GM18520 (cell line): ENCODE results near the gene EML1.
"Not testable (repeated sequence)": the region's sequence is repeated elsewhere in the genome, so short reads cannot be mapped to it uniquely, and the experiment has no call there.

Experiments
- ATAC-seq: cut with Tn5 transposase; IDR thresholded peaks from one replicate; pipeline ENCODE4 v1.9.1; 2021; ENCODE audit not compliant: unreplicated experiment

EML1 gene

DNA sequence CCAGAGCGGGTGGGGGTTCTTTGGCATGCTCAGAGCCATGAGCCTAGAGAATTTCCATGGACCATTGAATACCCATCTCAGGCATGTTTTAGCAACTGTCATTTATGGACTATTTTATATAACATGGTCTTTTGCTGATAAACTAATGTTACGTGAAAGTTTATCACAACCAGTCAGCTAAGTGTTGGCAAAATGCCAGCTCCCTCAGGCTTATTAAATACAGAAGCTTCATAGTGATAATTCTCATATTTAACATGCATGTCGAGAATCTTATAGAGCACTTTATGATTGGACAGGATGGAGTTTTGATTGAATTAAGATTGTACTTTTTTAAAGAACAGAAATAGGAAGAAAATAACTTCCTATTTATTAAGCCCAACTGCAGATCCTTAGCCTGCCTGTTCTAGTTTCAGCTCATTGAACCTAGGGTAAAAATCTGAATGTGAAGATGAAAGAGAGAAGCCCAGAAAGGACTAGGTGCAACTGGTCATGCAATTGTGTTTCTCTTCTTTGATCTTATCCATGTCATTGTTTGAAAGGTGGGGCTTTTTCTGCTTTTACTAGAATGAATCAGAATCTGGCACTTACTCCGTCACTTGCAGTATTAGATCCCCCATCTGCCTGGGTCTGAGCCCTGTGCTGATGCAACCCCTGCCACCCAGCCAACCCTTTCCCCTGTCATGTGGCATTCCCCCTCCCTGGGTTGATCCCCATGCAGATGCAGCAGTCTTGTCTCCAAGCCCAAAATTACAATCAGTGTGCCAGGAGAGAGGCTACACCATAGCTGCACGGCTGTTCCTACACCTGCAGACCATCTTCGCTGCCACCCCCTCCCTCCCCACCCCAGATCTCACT lies 137.4 kb downstream of the EML1 start:
- ATAC-seq, result peak; percentile 81

- ATAC-seq, result peak; percentile 5
Observed at GRCh38 chr14:99931308-99931707, 138.1 kb downstream of the EML1 start.

GRCh38 chr14:99936056-99936455 lies 142.8 kb downstream of the EML1 start:
- ATAC-seq, result no peak

DNA sequence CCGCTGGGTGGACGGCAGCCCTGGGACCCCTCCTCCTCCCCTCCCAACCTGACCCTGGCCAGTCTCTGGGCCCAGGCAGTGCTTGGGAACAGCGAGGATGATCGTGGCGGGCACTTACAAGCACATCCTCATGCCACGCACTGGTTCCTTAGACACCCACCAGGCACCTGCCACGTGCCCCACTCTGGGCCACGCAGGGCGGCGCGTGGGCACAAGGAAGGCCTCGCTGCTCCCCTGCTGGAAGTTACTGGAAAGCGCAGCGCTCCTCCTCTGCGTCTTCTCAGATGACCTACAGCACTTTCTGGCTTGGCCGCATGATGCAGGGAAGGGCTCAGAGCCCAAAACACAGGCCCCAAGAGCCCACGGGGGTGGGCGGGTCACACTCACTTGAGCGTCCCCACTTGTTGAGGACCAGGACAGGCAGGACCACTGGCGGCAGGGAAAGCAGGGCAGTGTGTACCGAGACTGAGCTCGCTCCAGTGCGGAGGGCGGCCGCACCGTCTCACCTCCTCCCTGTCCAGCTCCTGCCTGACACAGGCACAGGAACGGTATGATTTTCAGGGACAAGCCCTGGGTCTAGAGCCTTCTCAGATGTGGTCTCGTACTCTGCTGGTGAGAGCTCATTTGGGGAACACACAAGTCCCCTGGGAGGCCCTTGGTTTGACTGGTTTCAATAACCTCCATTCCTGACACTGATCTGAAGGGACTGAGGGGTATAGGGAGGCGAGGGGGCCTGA lies 143.7 kb downstream of the EML1 start:
- no peak for ATAC-seq

DNA sequence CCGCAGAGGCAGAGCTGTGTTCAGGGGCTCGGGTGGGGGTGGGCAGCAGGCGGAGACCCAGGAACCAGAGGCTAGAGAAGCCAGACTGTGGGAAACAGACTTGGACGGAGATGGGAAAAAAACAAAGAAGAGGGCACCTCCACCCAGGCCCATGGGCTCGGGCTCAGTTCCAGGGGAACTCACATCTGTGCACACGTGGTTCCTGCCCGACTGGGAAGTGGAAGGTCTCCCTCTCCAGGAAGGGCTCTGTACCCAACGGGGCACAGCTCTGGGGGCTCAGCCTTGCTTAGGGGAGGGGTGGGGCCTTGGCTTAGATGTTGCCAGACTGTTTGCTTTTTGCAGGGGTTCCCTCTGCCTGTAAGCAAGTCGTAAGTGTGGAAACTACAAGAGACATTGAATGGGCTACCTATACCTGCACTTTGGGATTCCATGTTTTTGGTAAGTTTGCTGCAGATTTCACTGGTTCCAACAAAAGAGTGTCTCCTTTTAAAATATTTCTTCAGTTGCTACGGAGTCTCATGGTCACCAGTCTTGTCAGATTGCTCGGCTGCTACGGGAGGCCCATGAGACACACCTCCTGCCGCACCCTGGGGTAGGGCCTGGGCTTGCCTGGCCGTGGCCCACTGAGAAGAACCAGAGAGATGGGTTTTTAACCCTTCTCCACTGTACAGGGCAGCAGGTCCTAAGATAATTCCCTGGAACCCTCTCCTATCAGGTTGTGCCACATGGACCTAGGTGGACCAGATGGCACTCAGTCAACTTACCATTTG lies 144.4 kb downstream of the EML1 start:
- ATAC-seq, result no peak

DNA sequence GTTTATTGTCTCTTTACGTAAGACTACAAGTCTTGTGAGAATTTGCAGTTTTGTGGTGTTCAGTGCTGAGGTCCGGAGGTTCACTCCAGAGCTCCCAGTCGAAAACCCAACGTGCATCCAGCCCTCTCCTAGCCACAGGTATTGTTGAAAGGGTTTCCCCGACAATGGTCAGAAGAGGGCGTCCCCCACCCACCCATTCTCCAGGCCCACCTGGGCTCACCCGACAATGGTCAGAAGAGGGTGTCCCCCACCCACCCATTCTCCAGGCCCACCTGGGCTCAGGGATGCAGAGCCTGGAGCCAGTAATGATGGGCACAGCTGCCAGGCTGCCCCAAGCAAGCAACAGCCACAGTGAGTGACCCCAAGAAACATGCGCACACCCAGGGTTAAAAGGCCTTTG lies 145.2 kb downstream of the EML1 start:
- ATAC-seq, result no peak

GRCh38 chr14:99938896-99939295 lies 145.7 kb downstream of the EML1 start:
- no peak for ATAC-seq

DNA sequence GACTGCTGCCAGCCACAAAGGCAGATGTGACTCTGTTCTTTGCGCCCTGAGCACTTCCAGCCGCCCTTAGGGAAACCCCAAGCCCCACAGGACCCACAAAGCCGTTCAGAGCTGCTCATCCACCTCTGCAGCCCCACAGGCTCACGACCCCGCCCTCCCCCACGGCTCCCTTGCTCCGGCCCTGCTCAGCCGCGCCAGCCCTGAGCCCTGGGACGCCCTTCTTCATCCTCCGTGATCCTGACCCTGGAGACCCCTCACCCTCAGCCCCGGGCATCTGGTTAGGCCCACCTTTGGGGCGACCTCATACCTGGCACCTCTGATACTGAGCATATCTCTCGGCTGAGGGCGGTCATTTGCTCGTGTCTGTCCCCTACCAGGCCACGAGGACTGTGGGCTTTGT lies 146.2 kb downstream of the EML1 start:
- ATAC-seq, result no peak

GRCh38 chr14:99940064-99940463 lies 146.9 kb downstream of the EML1 start:
- no peak for ATAC-seq

GRCh38 chr14:99941211-99941610 lies 148.0 kb downstream of the EML1 start:
- no peak for ATAC-seq

- no peak for ATAC-seq
Observed at GRCh38 chr14:99943620-99944019, 150.4 kb downstream of the EML1 start.

- no peak for ATAC-seq
Observed at GRCh38 chr14:99944241-99944651, 151.0 kb downstream of the EML1 start.

DNA sequence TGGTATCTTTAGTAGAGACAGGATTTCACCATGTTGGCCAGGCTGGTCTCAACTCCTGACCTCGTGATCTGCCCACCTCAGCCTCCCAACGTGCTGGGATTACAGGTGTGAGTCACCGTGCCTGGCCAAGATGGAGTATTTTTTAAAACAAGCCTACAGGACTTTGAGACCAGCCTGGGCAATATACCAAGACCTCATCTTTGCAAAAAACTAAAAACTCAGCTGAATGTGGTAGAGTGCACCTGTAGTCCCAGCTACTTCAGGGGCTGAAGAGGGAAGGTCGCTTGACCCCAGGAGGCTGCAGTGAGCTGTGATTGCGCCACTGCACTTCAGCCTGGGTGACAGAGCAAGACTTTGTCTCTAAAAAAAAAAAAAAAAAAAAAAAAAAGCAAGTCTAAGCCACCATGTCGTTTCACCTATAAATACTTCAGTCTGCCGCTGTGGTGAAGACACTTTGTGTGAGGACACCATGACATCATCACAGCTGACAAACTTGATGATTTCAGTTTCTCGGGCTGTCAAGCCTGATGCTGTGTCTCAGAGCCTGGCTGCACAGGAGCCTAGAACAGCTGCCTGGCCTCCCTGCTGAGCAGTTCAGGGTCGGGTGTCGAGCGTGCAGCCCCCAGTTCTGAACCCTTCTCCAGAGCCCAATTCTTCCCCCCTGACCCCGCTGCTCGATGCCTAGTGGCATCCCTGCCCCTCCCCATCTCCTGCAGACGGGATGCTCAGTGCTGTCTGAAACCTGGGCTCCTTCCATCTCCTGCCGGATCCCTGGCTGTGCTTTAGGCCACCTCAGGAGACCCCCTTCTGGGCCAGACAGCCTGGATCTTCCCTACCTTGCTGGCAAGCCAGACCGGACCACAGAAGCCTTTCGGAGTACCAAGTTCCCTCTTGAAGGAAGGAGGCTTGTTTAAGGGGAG lies 152.8 kb downstream of the EML1 start:
- ATAC-seq, result peak; percentile 76

DNA sequence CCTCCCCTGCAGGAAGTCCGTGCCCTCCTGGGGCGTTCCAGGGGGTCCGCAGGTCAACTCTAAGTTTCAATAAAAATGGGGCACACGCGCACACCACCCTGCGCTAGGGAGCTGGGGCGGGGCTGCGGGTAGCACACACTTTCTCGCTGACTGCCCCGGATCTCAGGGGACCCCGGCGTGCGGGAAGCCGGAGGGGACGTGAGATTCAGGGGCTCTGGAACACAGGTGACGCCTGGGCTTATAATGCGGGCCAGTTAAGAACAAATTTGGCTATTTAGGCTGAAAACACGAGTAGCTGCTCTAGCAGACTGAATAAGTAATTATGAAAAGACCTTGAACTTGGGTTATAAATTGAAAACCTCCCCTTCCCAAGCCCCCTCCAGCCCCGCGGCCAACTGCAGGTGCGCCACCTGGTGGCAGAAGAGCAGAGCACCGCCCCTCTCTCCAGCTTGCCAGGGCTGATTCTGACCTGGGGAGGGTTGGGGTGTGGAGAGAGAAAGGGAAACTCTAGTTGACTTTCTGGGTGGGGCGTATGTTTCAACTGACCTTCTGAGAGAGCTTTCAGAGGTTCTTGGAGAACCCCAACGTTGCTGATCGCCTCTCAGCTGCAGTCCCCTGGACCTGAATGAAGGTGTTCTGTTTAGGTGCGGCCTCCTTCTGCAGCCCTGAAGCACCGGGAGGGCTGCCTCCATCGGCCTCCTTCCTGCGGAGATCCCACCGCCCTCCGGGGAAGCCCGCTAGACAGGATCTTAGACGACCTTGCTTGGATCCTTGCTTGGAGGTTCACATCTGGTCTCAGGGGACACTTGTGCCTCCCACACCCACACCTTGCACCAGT lies 153.7 kb downstream of the EML1 start:
- ATAC-seq, result no peak

DNA sequence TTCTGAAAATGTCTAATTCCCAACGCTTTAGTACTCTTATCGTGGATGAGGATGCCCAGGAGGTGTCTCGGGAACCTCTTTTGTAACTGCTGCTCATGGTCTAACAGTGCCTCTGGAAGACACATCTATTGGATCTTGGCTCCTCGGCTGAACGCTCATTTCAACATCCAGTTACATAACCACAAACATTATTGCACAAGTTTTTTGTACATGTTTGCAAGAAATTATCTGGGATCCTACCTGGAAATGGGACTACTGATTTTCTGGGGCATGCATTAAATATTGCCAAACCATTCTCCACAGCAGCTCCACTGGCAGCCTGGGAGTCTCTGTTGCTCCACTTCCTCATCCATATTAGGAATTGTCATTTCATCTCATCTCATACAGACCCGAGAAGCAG lies 154.5 kb downstream of the EML1 start:
- ATAC-seq, result no peak

DNA sequence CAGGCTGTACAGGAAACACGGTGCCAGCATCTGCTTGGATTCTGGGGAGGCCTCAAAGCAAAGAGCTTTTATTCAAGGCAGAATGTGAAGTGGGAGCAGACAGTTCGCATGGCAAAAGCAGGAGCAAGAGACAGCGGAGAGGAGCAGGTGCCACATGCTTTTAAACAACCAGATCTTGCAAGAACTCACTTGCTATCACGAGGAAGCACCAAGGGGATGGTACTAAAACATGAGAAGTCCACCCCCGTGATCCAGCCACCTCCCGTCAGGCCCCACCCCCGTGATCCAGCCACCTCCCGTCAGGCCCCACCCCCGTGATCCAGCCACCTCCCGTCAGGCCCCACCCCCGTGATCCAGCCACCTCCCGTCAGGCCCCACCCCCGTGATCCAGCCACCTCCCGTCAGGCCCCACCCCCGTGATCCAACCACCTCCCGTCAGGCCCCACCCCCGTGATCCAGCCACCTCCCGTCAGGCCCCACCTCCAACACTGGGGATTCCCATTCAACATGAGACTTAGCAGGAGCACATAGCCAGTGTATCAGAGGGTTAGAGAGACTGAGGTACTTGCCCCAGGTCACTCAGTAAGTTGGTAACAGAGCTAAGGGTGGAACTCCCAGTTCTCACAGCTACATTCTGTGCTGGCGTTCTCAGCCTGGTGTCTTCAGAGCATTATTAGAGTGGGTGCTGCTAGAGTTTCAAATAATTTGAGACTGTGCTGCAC lies 156.0 kb downstream of the EML1 start:
- ATAC-seq, result not testable (repeated sequence)

DNA sequence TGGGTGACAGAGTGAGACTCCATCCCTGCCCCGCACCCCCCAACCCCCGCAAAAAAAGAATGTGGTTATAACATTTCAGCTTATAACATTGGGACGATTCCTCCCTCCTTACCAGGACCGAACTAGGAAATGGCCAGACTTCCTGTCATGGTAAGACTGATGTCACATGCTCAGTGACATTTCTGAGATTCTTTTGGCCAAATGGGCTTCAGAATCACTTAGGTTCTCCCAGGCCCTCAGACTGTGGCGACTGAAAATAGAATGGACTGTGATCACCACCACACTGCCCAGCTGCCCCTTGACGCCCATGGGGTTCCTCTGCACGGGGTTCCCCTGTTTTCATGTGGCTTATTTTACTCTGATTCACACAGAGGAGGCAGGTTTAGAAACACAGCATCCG lies 157.0 kb downstream of the EML1 start:
- no peak for ATAC-seq

GRCh38 chr14:99951085-99951484 lies 157.9 kb downstream of the EML1 start:
- ATAC-seq, result no peak

DNA sequence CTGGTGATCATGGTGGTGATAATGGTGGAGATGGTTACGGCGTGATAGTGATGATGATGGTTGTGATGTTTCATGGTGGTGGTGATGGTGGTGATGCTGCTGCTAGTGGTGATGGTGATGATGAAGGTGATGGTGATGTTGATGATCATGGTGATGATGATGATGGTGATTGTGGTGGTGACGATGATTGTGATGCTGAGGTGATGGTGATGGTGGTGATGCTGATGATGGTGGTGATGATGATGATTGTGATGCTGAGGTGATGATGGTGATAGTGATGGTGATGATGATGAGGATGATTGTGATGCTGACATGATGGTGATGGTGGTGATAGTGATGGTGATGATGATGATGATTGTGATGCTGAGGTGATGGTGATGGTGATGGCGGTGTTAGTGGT lies 158.8 kb downstream of the EML1 start:
- ATAC-seq, result no peak
